ENCODE results near the gene CLCN7. TPM values are rescaled to one million over a fixed set of nuclear protein-coding genes. Genes with fewer than 3 reads are reported as not detected.

CLCN7 gene
- polyA plus RNA-seq, 3 donors = 36.6 to 42.1 (median 39.4) TPM

DNA sequence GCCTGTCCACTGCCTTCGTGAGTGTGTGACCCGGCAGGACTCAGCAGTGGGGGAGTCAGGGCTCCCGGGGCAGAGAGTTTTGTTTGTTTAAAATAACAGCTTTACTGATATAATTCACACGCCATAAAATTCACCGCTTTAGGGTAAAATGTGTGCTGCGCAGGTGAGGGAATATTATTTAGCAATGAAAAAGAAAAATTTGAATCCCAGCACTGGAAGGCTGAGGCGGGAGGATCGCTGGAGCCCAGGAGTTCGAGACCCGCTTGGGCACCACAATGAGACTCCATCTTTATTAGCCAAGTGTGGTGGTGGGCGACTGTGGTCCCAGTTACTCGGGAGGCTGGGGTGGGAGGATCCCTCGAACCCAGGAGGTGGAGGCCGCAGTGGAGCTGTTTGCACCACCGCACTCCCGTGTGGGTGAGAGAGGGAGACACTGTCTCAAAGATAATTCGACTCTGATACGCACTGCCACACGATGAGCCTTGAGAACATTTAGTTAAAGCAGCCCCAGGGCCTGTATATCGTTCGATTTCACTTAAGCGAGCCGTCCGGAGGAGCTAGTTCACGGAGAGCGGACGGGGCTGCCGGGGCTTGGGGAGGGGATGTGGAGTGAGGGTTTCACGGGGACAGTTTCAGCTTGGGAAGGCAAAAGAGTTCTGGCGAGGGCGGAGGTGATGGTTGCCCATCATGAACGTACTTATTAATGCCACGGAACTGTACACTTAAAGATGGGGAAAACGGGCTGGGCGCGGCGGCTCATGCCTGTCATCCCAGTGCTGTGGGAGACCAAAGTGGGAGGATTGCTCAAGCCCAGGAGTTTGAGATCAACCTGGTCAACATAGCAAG lies 28.5 kb upstream of the CLCN7 start:
- DNase-seq (ENCODE audit: low read depth in 3 of 3, low spot score in 2 of 3) = no peak

- DNase-seq (ENCODE audit: low read depth in 3 of 3, low spot score in 2 of 3) = no peak
These were observed 27.5 kb upstream of the CLCN7 start for GRCh38 chr16:1502092-1503004.

GRCh38 chr16:1501630-1502029 lies 26.8 kb upstream of the CLCN7 start:
- DNase-seq (ENCODE audit: low read depth in 3 of 3, low spot score in 2 of 3) = no peak

GRCh38 chr16:1500465-1501150 lies 25.8 kb upstream of the CLCN7 start:
- no peak for DNase-seq (ENCODE audit: low read depth in 3 of 3, low spot score in 2 of 3)

- no peak for DNase-seq (ENCODE audit: low read depth in 3 of 3, low spot score in 2 of 3)
These were observed 25.1 kb upstream of the CLCN7 start for GRCh38 chr16:1499756-1500464.

- no peak for DNase-seq (ENCODE audit: low read depth in 3 of 3, low spot score in 2 of 3)
These were observed 24.3 kb upstream of the CLCN7 start for GRCh38 chr16:1498899-1499676.

DNA sequence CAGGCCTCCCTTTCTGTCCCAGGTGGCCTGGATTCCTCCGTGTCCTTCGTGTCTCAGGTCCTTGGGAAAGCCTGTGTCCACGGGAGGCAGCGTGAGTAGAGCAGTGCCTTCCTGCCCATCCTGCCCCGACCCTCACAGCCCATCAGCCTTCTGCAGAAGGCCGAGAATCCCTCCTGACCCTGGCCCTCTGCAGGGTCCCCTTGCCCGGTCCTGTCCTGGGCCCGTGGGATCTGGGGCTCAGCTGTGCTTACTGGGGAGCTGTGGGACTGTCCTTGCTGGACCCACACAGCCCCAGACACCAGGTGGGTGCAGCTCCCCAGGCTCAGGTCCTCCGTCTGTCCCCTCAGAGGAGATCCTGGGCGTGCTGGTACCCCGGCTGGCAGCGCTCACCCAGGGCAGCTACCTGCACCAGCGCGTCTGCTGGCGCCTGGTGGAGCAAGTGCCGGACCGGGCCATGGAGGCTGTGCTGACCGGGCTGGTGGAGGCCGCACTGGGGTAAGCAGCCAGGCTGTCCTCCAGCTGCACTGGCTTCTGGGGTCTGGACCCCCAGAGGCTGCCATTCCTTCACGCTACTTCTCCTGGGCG lies 22.3 kb upstream of the CLCN7 start:
- no peak for DNase-seq (ENCODE audit: low read depth in 3 of 3, low spot score in 2 of 3)

- no peak for DNase-seq (ENCODE audit: low read depth in 3 of 3, low spot score in 2 of 3)
These were observed 21.6 kb upstream of the CLCN7 start for GRCh38 chr16:1496464-1496863.

- no peak for DNase-seq (ENCODE audit: low read depth in 3 of 3, low spot score in 2 of 3)
These were observed 21.0 kb upstream of the CLCN7 start for GRCh38 chr16:1495889-1496262.

DNA sequence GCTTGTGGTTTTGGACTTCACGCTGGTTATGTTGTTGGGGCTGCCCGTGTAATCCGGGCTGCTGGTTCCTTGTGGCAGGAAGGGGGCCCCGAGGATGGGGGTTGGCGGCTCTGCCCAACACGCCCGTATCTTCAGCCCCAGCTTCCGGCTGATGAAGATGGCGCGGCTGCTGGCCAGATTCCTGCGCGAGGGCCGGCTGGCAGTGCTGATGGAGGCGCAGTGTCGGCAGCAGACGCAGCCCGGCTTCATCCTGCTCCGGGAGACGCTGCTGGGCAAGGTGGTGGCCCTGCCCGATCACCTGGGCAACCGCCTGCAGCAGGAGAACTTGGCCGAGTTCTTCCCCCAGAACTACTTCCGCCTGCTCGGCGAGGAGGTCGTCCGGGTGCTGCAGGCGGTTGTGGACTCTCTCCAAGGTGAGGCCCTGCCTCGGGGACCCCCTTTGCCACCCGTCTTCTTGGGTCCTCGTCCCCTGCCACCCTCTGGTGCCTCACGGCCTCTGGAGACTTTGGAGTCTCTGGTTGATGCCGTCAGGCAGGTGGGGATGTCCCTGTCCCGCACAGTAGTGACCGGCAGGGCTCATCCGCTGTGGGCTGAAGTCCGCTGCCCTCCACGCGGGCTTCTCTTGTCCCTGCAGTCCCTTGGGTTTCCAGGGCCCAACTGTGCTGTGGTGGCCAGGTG lies 20.5 kb upstream of the CLCN7 start:
- DNase-seq (ENCODE audit: low read depth in 3 of 3, low spot score in 2 of 3) = no peak

DNA sequence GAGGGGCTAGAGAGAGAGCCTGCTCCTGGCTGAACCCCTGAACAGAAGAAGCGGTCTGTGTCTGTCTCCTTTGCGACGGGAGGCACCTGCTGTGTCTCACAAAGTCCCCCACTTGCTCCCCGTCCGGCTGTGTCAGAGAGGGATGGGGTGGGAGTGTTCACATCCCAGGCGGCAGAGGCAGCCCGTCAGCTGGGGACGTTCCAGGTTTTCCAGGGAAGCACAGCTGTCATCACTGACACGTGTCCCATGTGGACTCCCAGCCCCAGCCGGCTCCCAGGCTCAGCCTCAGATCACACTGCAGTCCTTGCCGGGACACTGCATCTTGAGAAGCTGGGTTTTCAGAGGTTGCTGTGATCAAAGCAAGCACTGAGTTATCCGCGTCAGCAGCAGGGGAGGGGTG lies 19.9 kb upstream of the CLCN7 start:
- DNase-seq (ENCODE audit: low read depth in 3 of 3, low spot score in 2 of 3) = no peak

DNA sequence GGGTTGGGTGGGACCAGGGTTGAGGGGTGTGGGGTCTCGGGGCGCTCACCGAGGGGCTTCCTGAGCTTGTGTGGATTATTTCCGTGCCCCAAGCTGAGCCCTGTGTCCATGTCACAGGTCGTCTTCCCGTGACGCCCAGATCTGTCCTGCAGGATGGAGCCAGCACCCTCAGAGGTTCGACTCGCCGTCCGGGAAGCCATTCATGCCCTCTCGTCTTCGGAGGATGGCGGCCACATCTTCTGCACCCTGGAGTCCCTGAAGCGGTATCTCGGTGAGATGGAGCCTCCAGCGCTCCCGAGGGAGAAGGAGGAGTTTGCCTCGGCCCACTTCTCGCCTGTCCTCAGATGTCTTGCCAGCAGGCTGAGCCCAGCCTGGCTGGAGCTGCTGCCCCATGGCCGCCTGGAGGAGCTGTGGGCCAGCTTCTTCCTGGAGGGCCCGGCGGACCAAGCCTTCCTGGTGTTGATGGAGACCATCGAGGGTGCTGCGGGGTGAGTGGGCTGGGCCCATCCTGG lies 19.4 kb upstream of the CLCN7 start:
- no peak for DNase-seq (ENCODE audit: low read depth in 3 of 3, low spot score in 2 of 3)

GRCh38 chr16:1493746-1494094 lies 18.9 kb upstream of the CLCN7 start:
- no peak for DNase-seq (ENCODE audit: low read depth in 3 of 3, low spot score in 2 of 3)

DNA sequence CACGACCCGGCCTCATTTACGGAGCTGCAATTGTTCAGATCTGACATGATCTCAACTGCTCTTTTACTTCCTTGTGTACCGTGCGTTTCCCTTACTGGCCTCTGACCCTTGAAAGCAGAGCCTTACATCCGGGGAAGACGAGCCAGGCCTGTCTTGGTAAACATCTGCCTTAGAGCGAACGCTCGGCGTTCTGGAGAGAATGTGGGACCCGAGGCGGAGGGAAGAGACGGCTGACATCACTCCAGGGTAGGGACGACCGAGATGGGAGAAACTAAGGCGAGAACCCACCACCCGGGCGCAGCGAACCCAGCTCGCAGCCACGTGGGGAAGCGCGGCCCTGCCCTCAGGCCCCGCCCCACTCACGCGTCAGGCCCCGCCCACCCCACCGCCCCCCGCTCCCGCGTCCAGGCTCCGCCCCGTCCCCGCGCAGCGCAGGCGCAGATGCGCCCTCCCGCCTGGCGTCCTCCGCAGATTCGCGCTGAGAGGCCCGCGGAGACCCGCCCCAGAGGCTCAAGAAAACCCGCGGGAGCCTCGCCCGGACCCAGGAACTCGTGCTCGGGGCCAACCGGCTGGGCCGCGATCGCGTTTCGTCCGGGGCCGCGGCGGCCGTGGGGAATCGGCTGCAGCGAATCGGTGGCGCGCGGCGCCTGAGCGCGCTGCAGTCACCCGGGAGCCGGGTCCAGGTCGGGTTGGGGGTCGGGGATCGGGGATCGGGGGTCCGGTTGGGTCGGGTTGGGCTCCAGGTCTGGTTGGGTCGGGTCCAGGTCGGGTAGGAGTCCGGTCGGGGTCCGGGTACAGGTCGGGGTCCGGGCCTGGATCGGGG lies 18.3 kb upstream of the CLCN7 start, which contains the start of gene TELO2:
Gene TELO2, plus strand, starts transcription at position 438 of the 823 bp plus-strand sequence. CDS start 922 bp downstream, outside the sequence.
- DNase-seq (ENCODE audit: low read depth in 3 of 3, low spot score in 2 of 3) = peak; percentile 53 to 64 (median 57)

DNA sequence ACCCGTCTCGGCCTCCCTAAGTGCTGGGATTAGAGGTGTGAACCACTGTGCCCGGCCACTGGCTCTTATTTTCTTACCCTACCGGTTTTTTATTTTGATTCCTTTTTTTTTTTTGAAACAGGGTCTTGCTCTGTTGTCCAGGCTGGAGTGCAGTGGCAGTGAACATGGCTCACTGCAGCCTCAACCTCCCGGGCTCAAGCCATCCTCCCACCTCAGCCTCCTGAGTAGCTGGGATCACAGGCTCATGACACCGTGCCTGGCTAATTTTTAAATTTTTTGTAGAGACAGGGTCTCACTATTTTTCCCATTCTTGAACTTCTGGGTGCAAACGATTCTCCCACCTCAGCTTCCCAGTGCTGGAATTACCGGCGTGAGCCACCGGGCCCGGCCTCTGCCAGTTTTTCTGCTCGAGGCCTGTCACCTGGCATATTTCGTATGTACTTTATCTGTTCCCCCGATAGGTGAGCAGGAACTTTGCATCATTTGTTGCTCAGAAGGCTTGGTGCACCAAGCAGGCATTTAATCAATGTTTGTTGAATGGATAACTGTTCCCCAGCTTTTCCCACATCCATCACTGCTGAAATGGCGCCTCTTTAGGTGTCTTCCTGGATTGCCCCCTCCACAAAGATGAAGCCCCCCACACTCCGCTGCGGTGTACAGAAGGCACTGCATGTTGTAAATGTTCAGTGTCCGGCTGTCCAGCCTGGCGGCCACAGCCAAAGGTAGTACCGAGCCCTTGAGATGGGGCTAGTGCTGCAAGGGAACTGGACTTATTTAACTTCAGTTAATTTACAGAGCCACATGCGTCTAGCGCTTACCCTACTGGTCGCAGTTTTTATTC lies 17.5 kb upstream of the CLCN7 start:
- DNase-seq (ENCODE audit: low read depth in 3 of 3, low spot score in 2 of 3) = no peak

DNA sequence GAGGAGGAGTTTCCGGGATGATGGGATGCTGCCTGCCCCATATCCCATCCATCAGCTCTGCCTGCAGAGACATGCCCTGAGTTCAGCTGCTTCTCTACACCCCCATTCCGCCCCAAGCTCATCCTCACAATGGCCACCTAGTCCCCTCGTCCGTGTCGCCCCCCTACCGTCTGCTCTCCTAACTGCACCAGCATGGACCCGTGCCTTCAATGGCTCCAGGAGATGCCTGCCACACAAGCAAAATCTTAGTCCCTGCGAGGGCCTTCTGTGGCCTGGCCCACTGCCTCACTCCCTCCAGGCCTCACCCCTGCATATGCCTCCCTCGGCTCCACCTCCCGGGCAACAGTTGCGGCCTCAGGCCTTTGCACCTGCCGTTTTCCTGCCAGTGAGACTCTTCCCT lies 16.5 kb upstream of the CLCN7 start:
- no peak for DNase-seq (ENCODE audit: low read depth in 3 of 3, low spot score in 2 of 3)

DNA sequence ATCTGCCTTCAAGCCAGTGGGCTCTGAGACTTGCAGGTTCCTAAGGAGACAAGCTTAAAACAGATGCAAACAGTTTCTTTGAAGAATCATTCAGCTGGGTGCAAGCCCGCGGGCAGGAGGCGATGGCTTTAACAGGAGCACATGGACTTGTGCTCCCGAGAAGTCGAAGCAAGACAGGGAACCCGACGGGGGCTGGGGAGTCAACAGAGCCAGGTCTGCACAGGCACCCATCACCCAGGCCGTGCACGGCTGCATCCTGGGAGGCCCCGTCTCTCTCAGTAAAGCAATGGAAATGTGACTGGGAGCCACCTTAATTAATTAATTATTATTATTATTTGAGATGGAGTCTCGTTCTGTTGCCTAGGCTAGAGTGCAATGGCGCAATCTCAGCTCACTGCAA lies 14.2 kb upstream of the CLCN7 start:
- DNase-seq (ENCODE audit: low read depth in 3 of 3, low spot score in 2 of 3) = no peak

All from right renal cortex interstitium (tissue), 3 donors.